Memory B cell (primary cell): ENCODE results near the gene SLC9A9.
"Not testable (repeated sequence)": the region's sequence is repeated elsewhere in the genome, so short reads cannot be mapped to it uniquely, and the experiment has no call there.

ENCODE experiments used
- ATAC-seq: fragments of 150-1000 bp; cut with Tn5 transposase; 2 replicates; pipeline ENCODE4 v1.10.0; 2021; ENCODE audit warnings: low read depth, mild to moderate bottlenecking, moderate library complexity
- DNase-seq, 2 donors: peaks; one replicate each; pipeline ENCODE4 v3.0.0; 2022; ENCODE audit warnings: low spot score in 2 of 2
- H3K27ac Mint-ChIP-seq: one replicate; pipeline ENCODE4 v1.8.0; 2022; ENCODE audit warnings: mild to moderate bottlenecking, moderate library complexity, mixed read lengths
- H3K27me3 Mint-ChIP-seq: one replicate; pipeline ENCODE4 v1.8.0; 2022; ENCODE audit warnings: mixed read lengths
- H3K36me3 Mint-ChIP-seq: one replicate; pipeline ENCODE4 v1.8.0; 2022; ENCODE audit warnings: mild to moderate bottlenecking, mixed read lengths
- H3K4me1 Mint-ChIP-seq: one replicate; pipeline ENCODE4 v1.8.0; 2022; ENCODE audit warnings: mixed read lengths
- H3K4me3 Mint-ChIP-seq: one replicate; pipeline ENCODE4 v1.8.0; 2022; ENCODE audit warnings: mild to moderate bottlenecking, moderate library complexity, mixed read lengths
- H3K9me3 Mint-ChIP-seq: one replicate; pipeline ENCODE4 v1.8.0; 2022; ENCODE audit warnings: mixed read lengths

Gene SLC9A9

DNA sequence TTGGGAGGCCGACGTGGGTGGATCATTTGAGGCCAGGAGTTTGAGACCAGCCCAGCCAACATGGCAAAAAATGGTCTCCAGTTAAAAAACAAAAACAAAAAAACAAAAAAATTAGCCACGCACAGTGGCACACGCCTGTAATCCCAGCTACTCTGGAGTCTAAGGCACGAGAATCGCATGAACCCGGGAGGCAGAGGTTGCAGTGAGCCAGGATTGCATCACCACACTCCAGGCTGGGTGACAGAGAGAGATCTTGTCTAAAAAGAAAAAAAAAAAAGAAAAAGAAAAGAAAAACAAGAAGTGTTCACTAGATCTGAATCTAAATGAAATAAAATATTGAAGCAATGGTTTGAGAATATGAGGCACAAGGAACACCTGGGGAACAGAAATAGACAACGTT lies 36.7 kb downstream of the SLC9A9 start:
- H3K4me3 Mint-ChIP-seq: no peak overlapping the region
- peaks cover 24% of the 10 kb centered on the region for H3K4me1 Mint-ChIP-seq
- H3K27ac Mint-ChIP-seq: no peak overlapping the region
- H3K36me3 Mint-ChIP-seq: peaks cover 11% of the 10 kb centered on the region
- ATAC-seq (no peak), DNase-seq (no peak)
- no peaks in the 10 kb centered on the region for H3K9me3 Mint-ChIP-seq
- no peaks in the 10 kb centered on the region for H3K27me3 Mint-ChIP-seq

DNA sequence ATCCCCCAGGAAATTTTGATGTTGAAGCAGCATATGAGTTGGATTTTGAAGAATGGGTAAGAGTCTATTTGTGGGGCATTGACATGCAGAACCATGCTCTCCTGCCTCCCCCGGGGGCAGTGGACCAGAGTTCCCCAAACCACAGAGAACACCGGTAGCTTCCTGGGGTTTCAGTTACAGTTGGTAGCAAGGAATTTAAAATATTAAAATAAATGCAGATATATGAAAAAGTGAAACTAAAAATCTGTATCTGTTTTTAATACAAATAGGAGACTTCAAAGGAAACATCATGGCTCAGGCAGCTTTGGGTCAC lies 37.4 kb downstream of the SLC9A9 start:
- H3K4me1 Mint-ChIP-seq: peaks cover 24% of the 10 kb centered on the region
- DNase-seq: no peak
- H3K9me3 Mint-ChIP-seq: no peaks in the 10 kb centered on the region
- H3K4me3 Mint-ChIP-seq: no peak overlapping the region
- peak; percentile 41 for ATAC-seq
- H3K36me3 Mint-ChIP-seq: peaks cover 11% of the 10 kb centered on the region
- no peaks in the 10 kb centered on the region for H3K27me3 Mint-ChIP-seq
- H3K27ac Mint-ChIP-seq: no peak overlapping the region

DNA sequence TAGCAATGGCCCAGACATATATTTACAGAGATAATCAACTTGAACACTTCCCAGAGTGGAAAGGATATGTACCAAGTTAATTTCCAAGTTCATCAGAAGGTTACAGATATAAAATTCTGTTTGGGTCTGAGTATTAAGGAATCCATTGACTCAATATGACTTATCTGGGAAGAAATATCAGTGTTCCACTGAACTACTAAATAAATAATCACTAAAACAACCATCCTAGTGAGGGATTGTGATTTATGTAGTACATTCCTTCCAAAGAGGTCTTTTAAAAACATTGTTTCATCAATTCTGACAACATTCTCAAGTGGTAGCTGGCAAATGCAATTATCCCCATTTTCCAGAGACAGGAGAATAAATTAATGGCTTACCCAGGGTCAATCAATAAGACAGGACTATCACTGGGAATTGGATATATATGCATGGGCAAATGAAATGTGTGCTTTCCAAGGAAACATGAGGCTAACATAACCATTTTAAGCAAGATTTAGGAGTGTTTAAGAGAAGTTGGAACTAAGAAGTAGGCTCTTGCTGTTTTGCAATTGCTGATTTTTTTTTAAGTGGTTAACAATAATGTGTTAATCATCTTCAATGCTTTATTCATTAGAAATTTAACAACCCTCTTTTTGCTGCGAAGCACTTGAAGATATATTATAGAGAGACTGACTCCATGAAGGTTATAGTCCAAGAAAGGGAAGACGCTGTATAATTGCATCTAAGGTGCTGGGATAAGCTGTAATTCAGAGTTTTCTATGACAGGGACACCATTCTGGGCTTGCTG lies 37.9 kb downstream of the SLC9A9 start:
- no peak for DNase-seq
- Mint-ChIP-seq H3K27ac (no peak overlapping the region), H3K27me3 (no peaks in the 10 kb centered on the region), H3K4me3 (no peak overlapping the region), H3K36me3 (peaks cover 8% of the 10 kb centered on the region), H3K4me1 (peaks cover 24% of the 10 kb centered on the region), H3K9me3 (no peaks in the 10 kb centered on the region)
- no peak for ATAC-seq

DNA sequence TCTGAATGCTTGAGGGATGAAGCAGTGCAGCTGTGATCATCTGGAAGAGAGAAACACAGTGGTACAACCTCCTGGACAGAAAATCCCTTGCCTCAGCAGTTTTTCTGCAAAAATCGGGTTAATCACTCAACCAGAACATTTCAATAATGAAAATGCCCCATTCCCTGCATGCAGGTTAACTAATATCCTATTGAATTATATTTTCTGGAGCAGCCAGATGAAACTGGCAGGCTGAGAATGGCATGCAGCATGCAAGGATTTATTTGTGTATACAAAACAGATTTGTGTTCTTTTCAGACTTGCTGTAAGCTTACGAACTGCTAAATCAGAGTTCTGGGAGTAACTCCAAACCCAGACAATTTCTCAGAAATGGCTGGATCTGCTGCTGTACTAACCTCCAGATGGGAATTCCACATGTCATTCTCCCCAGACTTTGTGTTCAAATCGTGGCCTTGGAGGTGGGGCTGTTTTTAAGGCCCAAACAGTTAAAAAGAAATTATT lies 39.1 kb downstream of the SLC9A9 start:
- H3K4me1 Mint-ChIP-seq: peaks cover 18% of the 10 kb centered on the region
- no peak for ATAC-seq
- H3K4me3 Mint-ChIP-seq: no peak overlapping the region
- DNase-seq: no peak
- no peaks in the 10 kb centered on the region for H3K27me3 Mint-ChIP-seq
- no peak overlapping the region for H3K27ac Mint-ChIP-seq
- H3K36me3 Mint-ChIP-seq: peaks cover 7% of the 10 kb centered on the region
- no peaks in the 10 kb centered on the region for H3K9me3 Mint-ChIP-seq

DNA sequence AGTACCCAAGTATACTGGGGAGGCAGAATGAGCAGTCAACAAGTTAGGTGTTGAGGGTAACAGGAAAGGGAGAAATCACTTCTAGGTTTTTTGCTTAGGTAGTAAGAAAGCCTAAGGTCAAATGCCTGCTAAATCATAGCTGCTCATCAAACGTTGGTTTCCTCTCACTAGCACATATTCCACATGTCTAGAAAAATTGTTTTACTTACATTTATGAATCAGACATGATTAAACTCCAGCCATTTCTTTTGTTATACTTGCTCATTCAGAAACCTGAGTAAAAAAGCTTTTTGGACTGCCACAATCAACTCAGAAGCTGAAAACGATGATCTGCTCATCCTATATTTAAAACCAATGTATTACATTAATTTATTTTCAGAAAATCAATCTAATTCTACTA lies 40.2 kb downstream of the SLC9A9 start:
- DNase-seq: no peak
- peaks cover 2% of the 10 kb centered on the region for H3K36me3 Mint-ChIP-seq
- H3K27ac Mint-ChIP-seq: no peak overlapping the region
- H3K4me1 Mint-ChIP-seq: peaks cover 13% of the 10 kb centered on the region
- no peak overlapping the region for H3K4me3 Mint-ChIP-seq
- ATAC-seq: no peak
- no peaks in the 10 kb centered on the region for H3K27me3 Mint-ChIP-seq
- H3K9me3 Mint-ChIP-seq: no peaks in the 10 kb centered on the region

DNA sequence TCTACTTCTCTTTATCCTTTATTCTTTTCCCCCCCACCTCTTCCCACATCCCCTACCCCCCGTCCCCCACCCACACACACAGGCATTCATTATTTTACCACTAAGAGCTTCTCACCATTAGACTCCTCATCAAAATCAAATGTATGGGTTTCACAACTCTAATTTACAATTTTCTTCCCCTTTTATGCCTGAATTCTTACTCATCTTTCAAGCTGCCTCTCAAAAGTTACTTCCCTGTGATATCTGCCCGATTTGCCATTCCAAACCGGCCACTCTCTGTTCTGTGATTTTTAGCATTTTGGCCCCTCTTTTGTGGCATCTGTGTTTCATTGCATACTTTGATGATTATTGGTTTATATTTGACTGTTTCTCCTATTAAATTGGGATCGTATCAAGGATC lies 42.2 kb downstream of the SLC9A9 start:
- H3K27me3 Mint-ChIP-seq: no peaks in the 10 kb centered on the region
- H3K27ac Mint-ChIP-seq: no peak overlapping the region
- peaks cover 6% of the 10 kb centered on the region for H3K4me1 Mint-ChIP-seq
- DNase-seq (no peak), ATAC-seq (no peak)
- no peaks in the 10 kb centered on the region for H3K9me3 Mint-ChIP-seq
- H3K36me3 Mint-ChIP-seq: no peaks in the 10 kb centered on the region
- H3K4me3 Mint-ChIP-seq: no peak overlapping the region

DNA sequence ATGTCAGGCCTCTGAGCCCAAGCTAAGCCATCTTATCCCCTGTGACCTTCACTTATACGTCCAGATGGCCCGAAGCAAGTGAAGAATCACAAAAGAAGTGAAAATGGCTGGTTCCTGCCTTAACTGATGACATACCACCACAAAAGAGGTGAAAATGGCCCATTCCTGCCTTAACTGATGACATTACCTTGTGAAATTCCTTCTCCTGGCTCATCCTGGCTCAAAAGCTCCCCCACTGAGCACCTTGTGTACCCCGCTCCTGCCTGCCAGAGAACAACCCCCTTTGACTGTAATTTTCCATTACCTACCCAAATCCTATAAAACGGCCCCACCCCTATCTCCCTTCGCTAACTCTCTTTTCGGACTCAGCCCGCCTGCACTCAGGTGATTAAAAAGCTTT lies 42.8 kb downstream of the SLC9A9 start:
- H3K36me3 Mint-ChIP-seq, H3K4me1 Mint-ChIP-seq, H3K27ac Mint-ChIP-seq, H3K9me3 Mint-ChIP-seq, DNase-seq, H3K27me3 Mint-ChIP-seq, ATAC-seq, H3K4me3 Mint-ChIP-seq: not testable (repeated sequence)

DNA sequence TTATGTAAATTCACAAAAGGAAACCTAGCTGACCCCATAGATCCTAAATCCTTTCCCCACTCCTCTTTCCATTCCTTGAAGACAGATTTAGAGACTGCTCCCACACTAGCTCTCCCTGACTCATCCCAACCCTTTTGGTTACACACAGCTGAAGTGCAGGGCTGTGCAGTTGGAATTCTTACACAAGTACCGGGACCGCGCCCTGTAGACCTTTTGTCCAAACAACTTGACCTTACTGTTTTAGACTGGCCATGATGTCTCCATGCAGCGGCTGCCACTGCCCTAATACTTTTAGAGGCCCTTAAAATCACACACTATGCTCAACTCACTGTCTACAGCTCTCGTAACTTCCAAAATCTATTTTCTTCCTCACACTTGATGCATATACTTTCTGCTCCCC lies 47.2 kb downstream of the SLC9A9 start:
- not testable (repeated sequence) for H3K36me3 Mint-ChIP-seq, DNase-seq, H3K27ac Mint-ChIP-seq

DNA sequence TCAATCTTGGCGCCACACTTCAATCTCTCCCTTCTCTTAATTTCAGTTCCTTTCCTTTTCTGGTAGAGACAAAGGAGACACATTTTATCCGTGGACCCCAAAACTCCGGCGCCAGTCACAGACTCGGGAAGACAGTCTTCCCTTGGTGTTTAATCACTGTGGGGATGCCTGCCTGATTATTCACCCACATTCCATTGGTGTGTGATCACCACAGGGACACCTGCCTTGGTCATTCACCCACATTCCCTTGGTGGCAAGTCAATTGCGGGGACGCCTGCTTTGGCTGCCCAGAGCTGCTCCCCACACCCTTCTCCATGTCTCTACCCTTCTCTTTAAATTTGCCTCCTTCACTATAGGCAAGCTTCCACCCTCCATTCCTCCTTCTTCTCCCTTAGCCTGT lies 50.1 kb downstream of the SLC9A9 start:
- not testable (repeated sequence) for H3K9me3 Mint-ChIP-seq, H3K27ac Mint-ChIP-seq, H3K36me3 Mint-ChIP-seq, H3K4me3 Mint-ChIP-seq, DNase-seq, ATAC-seq, H3K27me3 Mint-ChIP-seq, H3K4me1 Mint-ChIP-seq

More for the DNA sequence above, 47.2 kb downstream of the SLC9A9 start:
- H3K9me3 Mint-ChIP-seq, H3K27me3 Mint-ChIP-seq, H3K4me3 Mint-ChIP-seq, H3K4me1 Mint-ChIP-seq, ATAC-seq: not testable (repeated sequence)

DNA sequence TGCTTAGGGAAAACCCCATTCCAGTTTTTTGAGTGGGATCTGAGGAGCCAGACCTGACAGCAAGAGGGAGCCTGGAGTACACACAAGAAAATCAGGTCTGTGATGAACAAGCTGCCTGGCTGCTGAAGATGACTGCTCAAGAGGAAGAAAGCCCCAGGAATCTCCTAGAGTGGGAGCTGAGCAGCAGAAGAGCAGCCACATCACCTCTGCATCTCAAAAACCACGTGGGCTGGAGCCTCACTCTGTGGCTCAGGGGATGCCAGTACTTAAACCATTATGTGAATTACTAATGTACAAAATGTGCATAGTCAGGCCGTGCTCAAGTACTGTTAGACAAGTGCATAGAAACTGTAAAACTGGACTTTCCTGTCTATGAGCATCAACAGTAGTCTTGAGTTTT lies 52.4 kb downstream of the SLC9A9 start:
- peaks cover 19% of the 10 kb centered on the region for H3K36me3 Mint-ChIP-seq
- H3K27me3 Mint-ChIP-seq: no peaks in the 10 kb centered on the region
- no peaks in the 10 kb centered on the region for H3K4me1 Mint-ChIP-seq
- H3K4me3 Mint-ChIP-seq: no peak overlapping the region
- no peak for ATAC-seq
- H3K27ac Mint-ChIP-seq: no peak overlapping the region
- H3K9me3 Mint-ChIP-seq: peaks cover 9% of the 10 kb centered on the region
- no peak for DNase-seq

DNA sequence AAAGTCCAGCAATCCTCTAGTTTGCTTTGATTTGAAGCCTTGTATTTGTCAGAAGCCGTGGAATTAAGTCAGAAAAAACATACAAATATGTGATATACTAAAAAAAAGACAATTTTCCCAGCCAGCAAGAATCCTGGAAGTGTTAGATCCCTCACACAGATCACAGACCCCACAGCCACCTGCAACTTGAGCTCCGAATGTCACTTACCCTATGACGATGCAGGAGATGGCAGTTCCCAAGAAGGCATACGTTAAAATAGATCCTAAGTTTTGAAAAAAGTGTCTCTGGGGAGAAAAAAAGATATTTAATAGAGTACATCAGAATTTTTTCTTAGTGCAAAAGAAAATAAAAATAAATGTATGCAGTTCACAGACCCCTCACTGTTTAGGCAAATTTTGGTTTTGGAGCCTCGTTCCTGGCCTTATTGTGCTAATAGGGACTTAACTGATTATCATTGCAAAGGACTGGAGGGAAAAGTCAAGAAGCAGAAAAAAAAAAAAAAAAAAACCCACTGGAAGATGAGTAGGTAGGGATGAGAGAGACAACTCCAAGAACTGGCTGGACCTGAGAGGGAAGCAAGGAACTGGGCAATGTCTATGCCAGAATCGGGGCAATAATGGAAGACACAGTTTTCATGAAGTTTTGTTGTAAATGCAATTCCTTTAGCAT lies 53.3 kb downstream of the SLC9A9 start:
- peaks cover 11% of the 10 kb centered on the region for H3K9me3 Mint-ChIP-seq
- H3K4me1 Mint-ChIP-seq: no peaks in the 10 kb centered on the region
- no peak for ATAC-seq
- H3K27ac Mint-ChIP-seq: no peak overlapping the region
- no peaks in the 10 kb centered on the region for H3K27me3 Mint-ChIP-seq
- H3K4me3 Mint-ChIP-seq: no peak overlapping the region
- H3K36me3 Mint-ChIP-seq: peaks cover 26% of the 10 kb centered on the region
- no peak for DNase-seq

DNA sequence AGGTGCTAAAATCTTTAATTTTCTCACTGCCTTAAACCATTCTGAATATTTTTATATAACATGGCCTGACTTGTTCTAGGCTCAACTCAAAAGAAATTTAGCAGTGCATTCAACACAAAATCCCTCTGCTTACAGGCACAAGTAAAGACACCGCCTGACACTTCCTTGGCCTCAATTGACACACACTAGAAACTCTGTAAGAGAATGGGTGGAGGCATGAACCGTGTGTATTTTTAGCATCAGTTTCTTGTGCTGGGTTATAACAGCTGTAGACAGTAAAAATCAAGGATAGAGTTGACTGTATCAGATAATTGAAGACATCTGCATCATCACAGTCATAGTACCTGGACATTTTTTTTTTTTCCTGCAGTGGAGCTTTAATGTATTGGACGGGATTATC lies 54.3 kb downstream of the SLC9A9 start:
- no peak overlapping the region for H3K4me3 Mint-ChIP-seq
- DNase-seq: no peak
- H3K36me3 Mint-ChIP-seq: peaks cover 26% of the 10 kb centered on the region

DNA sequence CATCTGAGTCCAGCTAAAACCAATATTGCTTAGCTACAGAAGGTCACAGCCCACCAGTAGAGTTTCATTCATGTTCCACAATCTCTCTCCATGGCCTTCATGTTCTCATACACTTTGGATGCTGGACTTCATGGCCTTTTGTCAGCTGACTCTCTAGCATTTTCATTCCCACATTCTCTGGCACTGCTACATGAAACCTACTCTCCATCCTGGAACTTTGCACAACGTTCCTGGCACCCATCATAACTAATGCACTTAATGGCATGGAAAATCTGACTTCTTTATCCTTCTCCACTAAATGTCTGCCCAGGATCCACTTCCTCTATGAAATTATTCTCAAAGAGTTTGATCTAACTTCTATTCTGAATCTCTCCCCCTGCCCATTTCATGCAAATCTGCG lies 56.9 kb downstream of the SLC9A9 start:
- peaks cover 24% of the 10 kb centered on the region for H3K36me3 Mint-ChIP-seq
- DNase-seq (no peak), ATAC-seq (no peak)
- peaks cover 9% of the 10 kb centered on the region for H3K9me3 Mint-ChIP-seq
- H3K27me3 Mint-ChIP-seq: no peaks in the 10 kb centered on the region
- H3K27ac Mint-ChIP-seq: no peak overlapping the region
- H3K4me1 Mint-ChIP-seq: peaks cover 8% of the 10 kb centered on the region
- H3K4me3 Mint-ChIP-seq: no peak overlapping the region

More for the DNA sequence above, 54.3 kb downstream of the SLC9A9 start:
- Mint-ChIP-seq H3K4me1 (no peaks in the 10 kb centered on the region), H3K27me3 (no peaks in the 10 kb centered on the region), H3K9me3 (peaks cover 11% of the 10 kb centered on the region), H3K27ac (no peak overlapping the region)
- no peak for ATAC-seq

DNA sequence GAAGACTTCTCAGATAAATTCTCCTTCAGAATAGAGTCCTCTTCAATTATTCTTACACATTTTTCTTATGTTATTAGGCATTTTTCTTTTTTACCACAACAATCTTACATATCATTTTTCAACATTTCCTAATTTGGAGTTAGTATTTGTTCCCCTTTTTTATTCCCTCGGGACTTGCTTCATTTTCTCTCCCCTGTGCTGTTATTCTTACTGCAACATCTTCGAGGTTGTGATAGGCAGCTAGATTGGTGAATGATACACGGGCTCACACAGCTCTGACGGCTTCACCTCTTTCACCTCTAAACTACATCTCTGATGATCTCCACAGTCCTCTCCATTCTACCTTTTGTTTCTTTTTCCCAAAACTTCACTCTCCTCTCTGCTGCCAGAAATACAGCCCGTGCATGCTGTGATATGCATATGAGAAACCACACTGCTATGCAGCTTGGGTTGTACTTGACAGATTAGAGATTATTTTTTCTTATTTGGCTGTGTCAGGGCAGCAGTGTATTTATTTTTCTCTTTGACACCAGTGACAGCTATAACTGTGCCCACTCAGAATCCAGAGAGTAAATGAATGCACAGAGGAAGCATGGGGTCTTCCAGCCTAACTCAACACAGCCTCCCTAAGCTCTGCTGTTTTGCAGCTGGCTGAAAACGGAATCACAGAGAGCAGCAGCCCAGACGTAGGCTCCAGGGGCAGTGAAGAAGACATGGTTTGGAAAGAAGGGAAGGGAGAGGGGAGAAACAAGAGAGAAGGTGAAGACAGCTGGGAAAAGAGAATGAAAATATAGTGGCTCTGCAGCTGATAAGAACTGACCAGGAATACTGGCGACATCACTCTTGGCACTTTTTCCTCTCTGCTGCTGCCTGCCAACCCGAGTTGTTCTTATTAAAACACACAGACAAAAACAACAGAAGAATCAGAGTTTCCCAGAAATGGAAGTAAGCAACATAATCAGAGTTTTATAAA lies 61.8 kb downstream of the SLC9A9 start:
- peaks cover 5% of the 10 kb centered on the region for H3K9me3 Mint-ChIP-seq
- H3K36me3 Mint-ChIP-seq: peaks cover 13% of the 10 kb centered on the region
- peaks cover 14% of the 10 kb centered on the region for H3K4me1 Mint-ChIP-seq
- H3K4me3 Mint-ChIP-seq: peak overlapping the region; percentile 14
- DNase-seq (no peak), ATAC-seq (peak; percentile 72)
- H3K27ac Mint-ChIP-seq: no peak overlapping the region
- H3K27me3 Mint-ChIP-seq: no peaks in the 10 kb centered on the region
